Breast epithelium (tissue), 3 donors: ENCODE data around the gene C1QTNF4.

Experiments used
- POLR2A ChIP-seq: fragments of 450-650 bp; IDR thresholded peaks from one replicate; pipeline ENCODE4 v1.6.1; 2016; ENCODE audit warnings: antibody characterized with exemption, mild to moderate bottlenecking, moderate library complexity
- POLR2AphosphoS5 ChIP-seq, 3 donors: sonication (generic); formaldehyde crosslinking; IDR thresholded peaks; one replicate each; pipeline ENCODE4 v1.6.1; 2017; ENCODE audit warnings: antibody characterized with exemption in 3 of 3
- TF ChIP-seq, protein P1 (sequence below), 3 donors: fragments of 450-650 bp; IDR thresholded peaks; one replicate each; pipeline ENCODE4 v1.5.1; 2016 to 2017; ENCODE audit warnings: antibody characterized with exemption in 3 of 3, mild to moderate bottlenecking in 3 of 3, moderate library complexity in 3 of 3

DNA sequence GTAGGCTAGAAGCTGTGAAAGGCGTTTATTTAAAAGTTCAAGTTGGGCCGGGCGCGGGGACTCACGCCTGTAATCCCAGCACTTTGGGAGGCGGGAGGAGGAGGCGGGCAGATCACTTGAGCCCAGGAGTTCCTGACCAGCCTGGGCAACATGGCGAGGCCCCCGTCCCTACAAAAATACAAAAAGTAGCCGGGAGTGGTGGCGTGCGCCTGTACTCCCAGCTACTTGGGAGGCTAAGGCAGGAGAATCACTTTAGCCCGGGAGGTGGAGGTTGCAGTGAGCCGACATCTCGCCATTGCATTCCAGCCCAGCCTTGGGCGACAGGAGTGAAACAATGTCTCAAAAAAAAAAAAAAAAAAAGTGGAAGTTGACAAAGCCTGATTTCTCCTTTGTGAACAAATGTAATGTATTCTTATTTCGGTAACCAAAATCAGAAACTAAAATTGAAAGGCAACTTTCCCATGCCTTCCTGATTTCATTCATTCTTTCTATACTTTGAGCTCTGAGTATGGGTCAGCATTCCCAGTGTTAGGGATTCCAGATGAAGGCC is 28.0 kb downstream of the C1QTNF4 start:
- TF ChIP-seq, protein P1, sequence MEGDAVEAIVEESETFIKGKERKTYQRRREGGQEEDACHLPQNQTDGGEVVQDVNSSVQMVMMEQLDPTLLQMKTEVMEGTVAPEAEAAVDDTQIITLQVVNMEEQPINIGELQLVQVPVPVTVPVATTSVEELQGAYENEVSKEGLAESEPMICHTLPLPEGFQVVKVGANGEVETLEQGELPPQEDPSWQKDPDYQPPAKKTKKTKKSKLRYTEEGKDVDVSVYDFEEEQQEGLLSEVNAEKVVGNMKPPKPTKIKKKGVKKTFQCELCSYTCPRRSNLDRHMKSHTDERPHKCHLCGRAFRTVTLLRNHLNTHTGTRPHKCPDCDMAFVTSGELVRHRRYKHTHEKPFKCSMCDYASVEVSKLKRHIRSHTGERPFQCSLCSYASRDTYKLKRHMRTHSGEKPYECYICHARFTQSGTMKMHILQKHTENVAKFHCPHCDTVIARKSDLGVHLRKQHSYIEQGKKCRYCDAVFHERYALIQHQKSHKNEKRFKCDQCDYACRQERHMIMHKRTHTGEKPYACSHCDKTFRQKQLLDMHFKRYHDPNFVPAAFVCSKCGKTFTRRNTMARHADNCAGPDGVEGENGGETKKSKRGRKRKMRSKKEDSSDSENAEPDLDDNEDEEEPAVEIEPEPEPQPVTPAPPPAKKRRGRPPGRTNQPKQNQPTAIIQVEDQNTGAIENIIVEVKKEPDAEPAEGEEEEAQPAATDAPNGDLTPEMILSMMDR (IDR thresholded peaks at IDR 0.05): no peak
- TF ChIP-seq POLR2A: no peak
- TF ChIP-seq POLR2AphosphoS5 (IDR thresholded peaks at IDR 0.05): no peak
